H1 (cell line): Measurements from ENCODE around the gene KLHDC7B. TPM values are rescaled to one million over a fixed set of nuclear protein-coding genes. Genes with fewer than 3 reads are reported as not detected.

ENCODE experiments used
- CTCF ChIA-PET: fragments of 300-600 bp; sonication (Branson Sonifier 250); formaldehyde crosslinking; loops from one replicate; lab custom pipeline; 2021; ENCODE audit not compliant: partially characterized antibody; lab: Charles Lee
- POLR2A ChIA-PET: fragments of 300-600 bp; sonication (Branson Sonifier 250); formaldehyde crosslinking; loops from one replicate; lab custom pipeline; 2021; ENCODE audit warnings: inconsistent platforms; ENCODE audit not compliant: partially characterized antibody; lab: Charles Lee
- DNase-seq, 2 experiments: peaks; one replicate each; pipeline versions ENCODE4 v3.0.0 to v3.0.0-alpha.2; 2010 to 2022; ENCODE audit warnings: low spot score in 2 of 2, low read depth in 1 of 2, mixed read lengths in 1 of 2
- FAIRE-seq: peaks from 2 replicates; lab custom pipeline; 2011; peaks lifted over from hg19 to GRCh38; lab: Jason Lieb, UNC
- H2AFZ ChIP-seq: 2 replicates; pipeline ENCODE4 v1.8.1; 2012; ENCODE audit warnings: low read length, inconsistent platforms
- H2AK5ac ChIP-seq: 2 replicates; pipeline ENCODE4 v1.6.1; 2013; ENCODE audit warnings: low read depth, low read length
- H2BK120ac ChIP-seq: replicated peaks from 2 replicates; pipeline ENCODE3; 2013; ENCODE audit warnings: low read depth, low read length, inconsistent platforms
- H2BK12ac ChIP-seq: 2 replicates; pipeline ENCODE4 v1.6.1; 2013; ENCODE audit warnings: low read depth, low read length
- H2BK15ac ChIP-seq: 2 replicates; pipeline ENCODE4 v1.6.1; 2013; ENCODE audit warnings: low read length
- H2BK20ac ChIP-seq: 2 replicates; pipeline ENCODE4 v1.6.1; 2013; ENCODE audit warnings: low read length
- H2BK5ac ChIP-seq: 2 replicates; pipeline ENCODE4 v1.6.1; 2013; ENCODE audit warnings: low read depth, low read length
- H3K14ac ChIP-seq: 2 replicates; pipeline ENCODE4 v1.6.1; 2013; ENCODE audit warnings: inconsistent platforms; ENCODE audit not compliant: insufficient read length
- H3K18ac ChIP-seq: 2 replicates; pipeline ENCODE4 v1.6.1; 2013; ENCODE audit warnings: low read length; ENCODE audit errors: extremely low read depth
- H3K23ac ChIP-seq: 2 replicates; pipeline ENCODE4 v1.6.1; 2013; ENCODE audit warnings: inconsistent platforms; ENCODE audit not compliant: insufficient read length
- H3K23me2 ChIP-seq: 2 replicates; pipeline ENCODE4 v1.6.1; 2013; ENCODE audit warnings: low read depth, low read length
- H3K27ac ChIP-seq: 2 replicates; pipeline ENCODE4 v1.6.1; 2011; ENCODE audit warnings: low read depth, low read length, inconsistent platforms
- H3K27me3 ChIP-seq, 4 experiments: replicated peaks in 1 of 4; 1 replicate in 1 of 4; 2 replicates in 3 of 4; pipeline versions ENCODE4 v1.6.1 to v1.8.1; 2011 to 2013; ENCODE audit warnings: low read length in 3 of 4, mild to moderate bottlenecking in 3 of 4, inconsistent platforms in 2 of 4, mixed read lengths in 2 of 4, moderate library complexity in 1 of 4; ENCODE audit not compliant: control insufficient read depth in 3 of 4, insufficient read depth in 3 of 4; ENCODE audit errors: extremely low read depth in 1 of 4
- H3K36me3 ChIP-seq, 4 experiments: 2 replicates each; pipeline versions ENCODE4 v1.6.1 to v1.8.1; 2011 to 2013; ENCODE audit warnings: mild to moderate bottlenecking in 4 of 4, low read length in 3 of 4, moderate library complexity in 2 of 4, control low read depth in 1 of 4, inconsistent platforms in 1 of 4; ENCODE audit not compliant: insufficient read depth in 4 of 4, control insufficient read depth in 2 of 4
- H3K4ac ChIP-seq: replicated peaks from 2 replicates; pipeline ENCODE3; 2013; ENCODE audit warnings: low read length, low read depth, mixed read lengths, inconsistent platforms; ENCODE audit not compliant: insufficient read length
- H3K4me1 ChIP-seq, 4 experiments: replicated peaks in 1 of 4; 1 replicate in 1 of 4; 2 replicates in 3 of 4; pipeline versions ENCODE4 v1.6.1 to v1.8.1; 2011 to 2013; ENCODE audit warnings: low read length in 3 of 4, inconsistent platforms in 2 of 4, mixed read lengths in 1 of 4; ENCODE audit not compliant: insufficient read depth in 4 of 4, control insufficient read depth in 3 of 4
- H3K4me2 ChIP-seq, 2 experiments: 2 replicates each; pipeline versions ENCODE4 v1.6.1 to v1.8.1; 2011 to 2013; ENCODE audit warnings: low read depth in 2 of 2, low read length in 2 of 2, control low read depth in 1 of 2, inconsistent platforms in 1 of 2, mild to moderate bottlenecking in 1 of 2; ENCODE audit not compliant: insufficient read depth in 1 of 2
- H3K4me3 ChIP-seq, 4 experiments: fragments of 200-600, 300-600 bp in 1 of 4; sonication (generic), shearing (Covaris generic), sonication (Bioruptor Twin) in 1 of 4; 2 replicates each; pipeline versions ENCODE4 v1.5.1 to v1.8.1; 2011 to 2016; ENCODE audit warnings: low read length in 4 of 4, low read depth in 3 of 4, control low read depth in 2 of 4, inconsistent platforms in 2 of 4, mild to moderate bottlenecking in 2 of 4, mixed read lengths in 1 of 4, moderate library complexity in 1 of 4; ENCODE audit not compliant: insufficient read depth in 2 of 4; ENCODE audit errors: extremely low read depth in 1 of 4
- H3K56ac ChIP-seq: replicated peaks from 2 replicates; pipeline ENCODE3; 2013; ENCODE audit warnings: low read depth, mild to moderate bottlenecking, mixed read lengths, low read length, inconsistent platforms; ENCODE audit not compliant: insufficient read length
- H3K79me1 ChIP-seq: 2 replicates; pipeline ENCODE4 v1.6.1; 2013; ENCODE audit warnings: low read depth, low read length, control low read depth
- H3K79me2 ChIP-seq, 2 experiments: 2 replicates each; pipeline versions ENCODE4 v1.6.1 to v1.8.1; 2012 to 2013; ENCODE audit warnings: low read length in 2 of 2, mild to moderate bottlenecking in 2 of 2, inconsistent platforms in 1 of 2; ENCODE audit not compliant: insufficient read depth in 2 of 2, control insufficient read depth in 1 of 2
- H3K9ac ChIP-seq, 4 experiments: replicated peaks in 1 of 4; 1 replicate in 1 of 4; 2 replicates in 3 of 4; pipeline versions ENCODE4 v1.6.1 to v1.8.1; 2011 to 2013; ENCODE audit warnings: low read depth in 3 of 4, low read length in 3 of 4, control low read depth in 2 of 4, mild to moderate bottlenecking in 2 of 4, moderate library complexity in 2 of 4, inconsistent platforms in 1 of 4; ENCODE audit errors: extremely low read depth in 1 of 4
- H3K9me3 ChIP-seq, 2 experiments: 2 replicates each; pipeline versions ENCODE4 v1.6.1 to v1.8.1; 2012 to 2013; ENCODE audit warnings: mild to moderate bottlenecking in 2 of 2, moderate library complexity in 2 of 2, control low read depth in 1 of 2, inconsistent platforms in 1 of 2, low read depth in 1 of 2, low read length in 1 of 2, mixed read lengths in 1 of 2; ENCODE audit not compliant: insufficient read depth in 2 of 2
- H4K20me1 ChIP-seq, 2 experiments: replicated peaks in 1 of 2; 2 replicates each; pipeline versions ENCODE3 to v1.8.1; 2011 to 2013; ENCODE audit warnings: inconsistent platforms in 2 of 2, low read length in 2 of 2, mild to moderate bottlenecking in 1 of 2; ENCODE audit not compliant: insufficient read depth in 2 of 2, control insufficient read depth in 1 of 2
- H4K5ac ChIP-seq: 2 replicates; pipeline ENCODE4 v1.6.1; 2013; ENCODE audit warnings: low read length, low read depth, mixed read lengths, inconsistent platforms; ENCODE audit not compliant: insufficient read length
- H4K8ac ChIP-seq: 2 replicates; pipeline ENCODE4 v1.8.0; 2013; ENCODE audit warnings: mild to moderate bottlenecking, moderate library complexity, low read length, inconsistent platforms; ENCODE audit not compliant: insufficient read depth; ENCODE audit errors: extremely low read depth
- H4K91ac ChIP-seq: replicated peaks from 2 replicates; pipeline ENCODE3; 2013; ENCODE audit warnings: low read length, mixed read lengths, inconsistent platforms; ENCODE audit not compliant: insufficient read length
- ASH2L ChIP-seq: fragments of 200-600, 300-600 bp; sonication (generic); IDR thresholded peaks from one replicate; pipeline ENCODE4 v1.7.1; 2017; ENCODE audit warnings: low read length
- CTCF ChIP-seq, 3 experiments: IDR thresholded peaks; 1 replicate in 2 of 3; 2 replicates in 1 of 3; pipeline versions ENCODE4 v1.5.1 to v1.6.1; 2011; ENCODE audit warnings: low read length in 3 of 3, mild to moderate bottlenecking in 3 of 3, inconsistent platforms in 2 of 3, low read depth in 1 of 3, moderate library complexity in 1 of 3; ENCODE audit not compliant: insufficient read depth in 1 of 3; ENCODE audit errors: control extremely low read depth in 1 of 3
- E2F6 ChIP-seq: IDR thresholded peaks from 2 replicates; pipeline ENCODE4 v1.6.1; 2012; ENCODE audit warnings: inconsistent platforms
- JUND ChIP-seq: IDR thresholded peaks from 2 replicates; pipeline ENCODE4 v1.6.1; 2011; ENCODE audit warnings: mild to moderate bottlenecking, improper control_type of control experiment, low read length
- RXRA ChIP-seq: IDR thresholded peaks from 2 replicates; pipeline ENCODE4 v1.6.1; 2011; ENCODE audit warnings: low read depth, mild to moderate bottlenecking, low read length, moderate library complexity; ENCODE audit not compliant: insufficient read depth
- SIN3A ChIP-seq, 2 experiments: IDR thresholded peaks in 1 of 2; conservative IDR thresholded peaks in 1 of 2; 2 replicates each; pipeline ENCODE4 v1.6.1; 2011 to 2012; ENCODE audit warnings: low read length in 2 of 2, improper control_type of control experiment in 1 of 2, low read depth in 1 of 2, mild to moderate bottlenecking in 1 of 2
- SIX5 ChIP-seq: IDR thresholded peaks from 2 replicates; pipeline ENCODE4 v1.6.1; 2011; ENCODE audit warnings: mild to moderate bottlenecking, low read depth, low read length
- TBP ChIP-seq: IDR thresholded peaks from 2 replicates; pipeline ENCODE4 v1.6.1; 2011; ENCODE audit warnings: low read depth, low read length, improper control_type of control experiment
- TCF12 ChIP-seq: IDR thresholded peaks from 2 replicates; pipeline ENCODE4 v1.6.1; 2011; ENCODE audit warnings: low read depth, mild to moderate bottlenecking, low read length
- WGBS, 2 experiments: shearing (Covaris generic) in 1 of 2; methylation state at CpG; one replicate each; pipeline versions ENCODE4 v1.1.6 to v1.1.7; 2013 to 2015; ENCODE audit warnings: low lambda C conversion rate in 2 of 2, mixed read lengths in 2 of 2, inconsistent platforms in 1 of 2, low coverage in 1 of 2, missing lambda C conversion rate in 1 of 2; ENCODE audit not compliant: insufficient replicate concordance in 2 of 2, insufficient coverage in 1 of 2, insufficient read length in 1 of 2; ENCODE audit errors: extremely low coverage in 1 of 2, missing lambda C conversion rate in 1 of 2; 5-methylcytosine and 5-hydroxymethylcytosine counted together
- polyA plus RNA-seq, 7 experiments: library from polyadenylated mRNA; depleted of rRNA in 3 of 7; stranded (reverse) in 5 of 7; unstranded in 2 of 7; fragments of >200 nt in 5 of 7; fragments of 200-250 nt in 2 of 7; gene quantifications; 1 replicate in 5 of 7; 2 replicates in 1 of 7; 4 replicates in 1 of 7; pipeline versions ENCODE4 v1.2.1 to v1.2.3, GENCODE V29; 2011 to 2013; ENCODE audit warnings: missing spikeins in 2 of 7, mixed read lengths in 2 of 7
- total RNA-seq: library from RNA; stranded (reverse); fragmentation: NEBNext Ultra II Directional; extraction: Animal tissue kit (Norgen Biotek cat#: 25700); gene quantifications from 2 replicates; pipeline ENCODE4 v1.2.1, GENCODE V29; 2021

KLHDC7B gene
- total and polyA plus RNA-seq, 2 of the 8 experiments (the other 6 are each of a cell fraction or from before 2014, with no cell fraction given) = not detected

DNA sequence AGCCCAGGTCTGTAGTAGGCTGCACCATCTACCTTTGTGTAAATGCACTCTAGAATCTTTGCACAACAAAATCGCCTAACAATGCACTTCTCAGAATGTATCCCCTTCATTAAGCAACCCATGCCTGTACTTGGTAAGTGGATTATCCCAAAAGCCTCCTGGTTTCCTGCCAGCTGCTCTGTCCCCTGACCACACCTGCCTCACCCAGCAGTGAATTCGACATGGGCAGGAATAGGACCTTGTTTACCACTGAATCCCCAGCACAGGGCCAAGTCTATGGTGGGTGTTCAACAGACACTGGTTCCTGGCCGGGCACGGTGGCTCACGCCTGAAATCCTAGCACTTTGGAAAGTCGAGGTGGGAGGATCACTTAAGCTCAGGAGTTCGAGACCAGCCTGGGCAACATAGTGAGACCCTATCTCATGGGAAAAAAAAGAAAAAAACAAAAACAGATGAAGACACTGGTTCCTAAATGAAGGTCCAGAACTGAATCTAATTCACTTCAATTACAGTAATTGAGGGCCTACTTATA, 22.1 kb downstream of the KLHDC7B start:
- Histone ChIP-seq H3K4ac (no peak overlapping the region), H2AFZ (no peak overlapping the region), H2BK120ac (no peak overlapping the region), H3K4me3 (no peak overlapping the region), H2BK5ac (no peak overlapping the region), H2BK12ac (no peak overlapping the region), H3K56ac (no peak overlapping the region), H3K27me3 (peaks cover 0 to 5% (median 2%) of the 10 kb centered on the region in 4 experiments; a peak in 5 of 7 replicates), H4K20me1 (peaks cover 2 to 13% of the 10 kb centered on the region in 2 experiments), H4K8ac (no peak overlapping the region), H3K14ac (no peak overlapping the region), H4K91ac (no peak overlapping the region), H3K23me2 (peaks cover 3% of the 10 kb centered on the region; the same call in 1 of the 2 replicates), H3K79me1 (no peaks in the 10 kb centered on the region), H3K4me1 (no peaks in the 10 kb centered on the region; a peak in 1 of 7 replicates), H3K23ac (no peak overlapping the region), H3K9me3 (no peaks in the 10 kb centered on the region), H2AK5ac (no peak overlapping the region), H4K5ac (no peak overlapping the region), H2BK15ac (no peak overlapping the region), H3K18ac (no peak overlapping the region), H3K9ac (no peak overlapping the region), H3K79me2 (no peaks in the 10 kb centered on the region), H3K4me2 (no peak overlapping the region), H2BK20ac (no peak overlapping the region), H3K36me3 (peaks cover 8 to 33% (median 27%) of the 10 kb centered on the region in 4 experiments; a peak in 6 of 8 replicates), H3K27ac (no peak overlapping the region)
- FAIRE-seq (no peak), DNase-seq (no peak)
- POLR2A ChIA-PET = interaction anchor here (2.7 to 5.4 kb wide), 2 partner anchors 9 to 12 kb away, joined by 7 to 37 read pairs; partner anchors contain the start of gene CPT1B
- CTCF ChIA-PET = interaction anchor here (0.6 to 0.7 kb wide), 2 partner anchors 52 to 91 kb away, joined by 3 read pairs; no protein-coding TSS in a partner anchor
- WGBS, 2 experiments = 81% methylated on average over 7 of the region's 7 CpGs; no CpG with 5 or more reads in 1 of the 2 experiments
- TF ChIP-seq TCF12 = no peak
- TF ChIP-seq SIN3A (conservative IDR thresholded peaks at IDR 0.05 in 1 of 2, IDR thresholded peaks at IDR 0.05 in 1 of 2; ENCODE audit: low read depth in 1 of 2, low read length in 2 of 2) = no peak
- no peak for TF ChIP-seq JUND
- TF ChIP-seq TBP = no peak
- no peak for TF ChIP-seq CTCF (IDR thresholded peaks at IDR 0.05; ENCODE audit: control extremely low read depth in 1 of 3, insufficient read depth in 1 of 3, low read depth in 1 of 3, low read length in 3 of 3)
- TF ChIP-seq ASH2L = no peak
- TF ChIP-seq SIX5 = no peak
- TF ChIP-seq RXRA = no peak
- no peak for TF ChIP-seq E2F6
